GM21390 (cell line): Measurements from ENCODE around the gene C1GALT1.
A peak's percentile ranks its signal among the peaks of the same experiment; 100 is the strongest.
"Not testable (repeated sequence)": the region's sequence is repeated elsewhere in the genome, so short reads cannot be mapped to it uniquely, and the experiment has no call there.

Experiments
- ATAC-seq: cut with Tn5 transposase; IDR thresholded peaks from one replicate; pipeline ENCODE4 v1.9.1; 2021; ENCODE audit not compliant: unreplicated experiment

C1GALT1 gene

DNA sequence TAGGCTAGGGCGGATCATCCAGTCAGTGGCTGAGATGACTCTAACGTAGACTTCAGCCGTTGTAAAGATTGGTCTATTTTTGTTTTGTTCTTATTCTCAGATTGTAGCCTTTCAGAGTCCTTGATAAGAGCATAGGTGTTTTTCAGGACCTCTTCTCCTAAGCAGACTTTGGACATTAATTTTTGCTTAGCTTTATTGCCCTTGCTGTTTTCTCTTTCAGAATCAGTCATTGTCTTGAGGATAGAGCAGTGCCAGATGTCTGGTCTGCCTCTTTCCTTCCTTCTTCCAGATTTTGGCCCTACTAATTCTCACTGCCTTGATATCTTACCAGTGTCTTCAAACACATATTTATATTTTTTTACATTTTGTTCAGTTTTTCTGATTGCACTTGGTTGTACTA is 49.5 kb downstream of the C1GALT1 start:
- ATAC-seq = no peak

DNA sequence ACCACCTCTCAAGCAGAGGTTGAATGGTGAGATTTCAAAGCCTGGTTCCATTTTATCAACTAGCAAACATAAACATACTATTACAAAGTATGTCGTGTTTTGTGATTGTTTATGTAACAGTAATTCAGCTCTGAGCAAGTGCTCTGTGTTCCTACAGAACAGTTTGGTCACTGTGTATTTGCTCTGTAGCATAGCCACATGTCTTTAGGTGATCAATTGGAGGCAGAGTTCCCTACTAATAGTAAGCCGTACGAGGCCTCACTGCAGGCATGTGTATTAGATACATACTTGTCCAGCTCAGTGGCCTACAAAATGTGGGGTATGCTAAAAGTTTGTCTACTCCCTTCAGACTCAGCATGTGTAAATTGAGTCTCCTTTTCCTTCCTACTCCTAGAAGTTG is 53.0 kb downstream of the C1GALT1 start:
- no peak for ATAC-seq

DNA sequence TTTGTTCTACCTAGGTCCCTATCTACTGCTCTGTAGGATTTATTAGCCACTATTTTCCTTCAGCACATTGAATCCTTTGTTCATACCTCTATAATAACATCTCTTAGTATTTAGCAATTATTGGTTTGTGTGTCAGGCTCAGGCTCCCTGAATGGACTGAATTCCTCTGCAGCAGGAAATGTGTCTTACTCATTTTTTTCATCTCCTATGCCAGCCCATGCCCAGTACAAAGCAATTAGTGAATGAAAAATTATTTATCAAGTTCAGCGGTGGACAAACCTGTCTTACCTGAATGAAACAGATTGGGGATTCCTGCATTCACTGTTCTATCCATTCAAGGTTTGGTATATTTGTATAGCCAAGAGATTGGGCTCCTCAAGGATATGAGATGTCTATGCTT is 53.7 kb downstream of the C1GALT1 start:
- no peak for ATAC-seq

DNA sequence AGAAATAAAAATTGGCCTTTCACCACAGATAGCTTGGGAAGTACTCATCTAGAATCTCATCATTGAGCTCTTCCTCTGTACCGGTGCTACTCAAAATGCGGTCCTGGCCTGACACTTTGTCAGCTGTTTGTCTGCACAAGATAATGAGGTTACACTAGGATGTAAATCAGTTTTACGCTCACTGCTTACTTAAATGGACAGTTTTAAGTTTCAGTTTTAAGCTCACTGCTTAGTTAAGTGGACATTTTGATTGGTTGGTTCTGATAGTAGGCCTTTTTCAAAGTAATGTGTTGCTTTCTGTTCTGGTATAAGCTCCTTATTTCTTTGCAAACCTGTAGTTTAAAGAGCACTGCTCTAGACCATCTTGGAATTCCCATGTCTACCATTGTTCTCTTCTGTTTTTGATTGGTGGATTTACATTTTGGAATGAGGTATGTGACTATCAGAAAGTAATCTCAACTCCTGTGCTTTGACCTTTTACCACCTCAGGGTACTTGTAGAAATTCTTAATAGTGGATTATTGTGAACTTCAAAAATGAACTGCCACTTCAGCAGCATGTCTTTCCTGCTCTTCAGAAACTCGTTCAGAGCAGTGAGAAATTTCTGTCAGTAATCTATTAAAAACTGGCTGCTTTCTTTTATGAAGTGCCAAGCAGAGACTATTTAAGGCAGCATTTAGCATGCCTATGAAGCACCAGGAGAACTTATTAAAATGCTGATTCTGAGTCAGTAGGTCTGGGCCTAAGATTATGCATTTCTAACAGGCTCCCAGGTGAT is 55.0 kb downstream of the C1GALT1 start:
- ATAC-seq = no peak

DNA sequence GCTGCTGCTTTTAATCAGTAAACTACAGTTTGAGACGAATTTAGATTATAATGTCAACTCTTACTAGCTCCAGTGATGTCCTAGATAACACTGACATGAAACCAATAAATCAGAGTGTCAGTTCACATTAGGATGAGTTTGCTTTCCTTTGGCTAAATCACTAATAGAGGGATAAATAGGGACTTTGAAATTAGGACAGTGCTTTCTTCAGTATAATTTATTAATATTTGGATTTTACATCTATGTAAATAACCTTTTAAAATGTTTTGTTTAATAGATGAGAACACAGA is 55.6 kb downstream of the C1GALT1 start:
- ATAC-seq = no peak

DNA sequence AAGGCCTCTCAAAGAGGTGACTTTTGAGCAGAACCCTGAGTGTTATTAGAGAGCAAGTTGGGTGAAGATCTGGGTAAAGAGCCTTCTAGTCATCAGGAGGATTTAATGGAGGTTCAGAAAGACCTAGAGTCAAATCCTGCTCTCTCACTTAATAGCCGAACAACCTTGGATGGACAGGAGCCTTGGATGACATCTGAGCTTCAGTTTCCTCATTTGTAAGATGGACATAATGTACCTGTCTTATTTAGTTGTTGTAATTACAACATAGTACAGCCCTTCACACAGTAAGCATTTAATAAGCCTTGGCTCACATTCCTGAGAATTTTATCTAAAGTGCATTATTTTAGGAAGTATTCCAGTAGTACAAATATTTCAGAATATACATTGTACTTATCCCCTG is 57.0 kb downstream of the C1GALT1 start:
- ATAC-seq = no peak

DNA sequence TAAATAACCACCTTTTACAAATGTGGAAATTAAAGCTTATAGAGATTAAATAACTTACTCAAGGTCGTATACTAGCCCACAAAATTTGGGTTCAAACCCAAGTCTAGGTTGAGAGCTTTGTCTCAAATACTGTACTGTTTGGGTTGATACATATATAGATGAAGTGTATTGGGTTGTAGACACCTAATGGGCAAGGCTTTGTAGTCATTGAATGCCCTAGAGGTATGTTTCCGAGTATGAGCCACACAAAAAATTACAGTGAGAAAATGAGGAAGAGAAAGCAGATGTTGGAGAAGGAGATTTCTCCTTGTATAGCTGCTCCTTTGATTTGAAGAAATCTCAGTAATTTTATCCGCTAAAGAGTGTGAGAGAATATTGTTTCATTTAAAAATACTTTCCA is 60.6 kb downstream of the C1GALT1 start:
- ATAC-seq = no peak

DNA sequence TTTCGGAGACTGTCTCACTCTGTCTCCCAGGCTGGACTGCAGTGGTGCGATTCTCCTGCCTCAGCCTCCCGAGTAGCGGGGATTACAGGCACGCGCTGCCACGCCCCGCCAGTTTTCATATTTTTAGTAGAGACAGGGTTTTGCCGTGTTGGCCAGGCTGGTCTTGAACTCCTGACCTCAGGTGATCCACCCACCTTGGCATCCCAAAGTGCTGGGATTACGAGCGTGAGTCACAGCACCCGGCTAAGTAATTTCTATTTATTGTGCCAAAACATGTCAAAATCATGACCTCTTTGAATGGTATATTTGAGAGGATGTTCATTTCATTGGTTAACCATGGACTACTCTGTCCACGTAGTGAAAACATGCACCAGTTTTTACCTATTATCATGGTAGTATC is 62.9 kb downstream of the C1GALT1 start:
- not testable (repeated sequence) for ATAC-seq

DNA sequence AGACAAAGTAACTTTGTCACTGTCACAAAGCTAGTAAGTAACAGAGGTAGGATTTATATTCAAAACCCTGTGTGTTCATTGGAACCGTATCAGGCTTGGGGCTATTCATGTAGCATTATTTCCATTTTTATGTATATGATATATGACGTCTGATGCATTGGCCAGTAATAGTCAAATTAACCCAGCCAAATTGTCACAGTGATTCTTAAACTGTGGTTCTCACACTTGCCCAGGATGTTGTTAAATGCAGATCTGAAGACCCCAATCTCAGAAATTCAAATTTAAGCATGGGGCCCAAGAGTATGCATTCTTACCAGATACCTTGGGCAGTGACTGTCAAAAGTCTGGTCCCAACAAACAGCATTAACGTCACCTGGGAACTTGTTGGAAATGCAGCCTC is 63.9 kb downstream of the C1GALT1 start:
- no peak for ATAC-seq

DNA sequence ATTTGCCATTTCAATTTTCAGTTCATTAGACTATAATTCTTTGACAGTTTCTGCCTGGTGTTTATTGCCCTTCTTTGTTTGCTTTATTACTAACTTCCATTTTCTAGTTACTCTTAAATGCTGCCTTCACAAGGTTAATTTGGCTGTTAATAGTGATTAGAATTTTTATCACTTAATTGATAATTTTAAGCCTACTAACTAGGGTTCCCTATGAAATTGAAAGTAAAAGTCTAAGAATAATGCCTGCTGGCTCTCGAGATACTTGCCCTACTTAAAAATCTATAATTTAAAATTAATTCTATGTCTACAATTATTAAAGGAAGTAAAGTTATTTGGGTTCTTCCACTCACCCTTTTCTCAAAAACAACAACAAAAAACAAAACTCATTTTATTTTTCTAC is 65.3 kb downstream of the C1GALT1 start:
- no peak for ATAC-seq

DNA sequence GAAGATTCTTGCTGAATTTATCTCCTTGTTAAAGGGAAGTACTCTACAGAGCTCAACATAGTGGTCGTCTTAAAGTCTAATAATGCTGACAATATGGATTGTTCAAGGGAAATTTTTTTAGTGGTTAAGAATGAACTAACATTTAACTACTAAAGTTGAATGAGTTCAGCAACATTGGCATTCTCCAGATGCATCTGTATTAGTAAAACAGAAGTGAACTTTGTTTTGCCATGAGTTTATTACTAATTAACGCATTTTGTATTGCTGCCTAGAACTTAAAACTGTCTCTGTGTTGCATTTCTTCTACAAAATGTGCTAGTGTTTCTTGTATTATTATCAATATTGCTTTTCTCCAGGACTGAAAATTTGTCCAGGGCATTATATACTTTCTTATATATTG is 67.5 kb downstream of the C1GALT1 start:
- ATAC-seq = no peak

DNA sequence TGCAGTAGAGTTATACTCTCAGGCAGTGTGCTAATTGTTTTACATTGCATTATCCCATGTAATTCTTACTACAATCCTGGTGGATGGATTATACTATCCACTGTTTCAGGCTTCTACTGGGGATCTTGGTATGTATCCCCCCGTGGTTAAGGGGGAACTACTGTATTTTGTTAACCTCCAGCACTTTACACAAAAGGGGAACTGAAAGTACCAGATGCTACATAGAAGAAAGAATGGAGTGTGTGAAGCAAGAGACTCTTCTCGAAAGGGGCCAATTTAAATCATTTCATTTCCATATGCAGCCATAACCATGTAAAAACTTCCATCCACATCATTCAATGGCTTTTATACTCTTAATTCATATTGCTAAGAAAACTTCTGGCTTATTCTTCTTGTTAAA is 69.4 kb downstream of the C1GALT1 start:
- peak; percentile 97 for ATAC-seq

DNA sequence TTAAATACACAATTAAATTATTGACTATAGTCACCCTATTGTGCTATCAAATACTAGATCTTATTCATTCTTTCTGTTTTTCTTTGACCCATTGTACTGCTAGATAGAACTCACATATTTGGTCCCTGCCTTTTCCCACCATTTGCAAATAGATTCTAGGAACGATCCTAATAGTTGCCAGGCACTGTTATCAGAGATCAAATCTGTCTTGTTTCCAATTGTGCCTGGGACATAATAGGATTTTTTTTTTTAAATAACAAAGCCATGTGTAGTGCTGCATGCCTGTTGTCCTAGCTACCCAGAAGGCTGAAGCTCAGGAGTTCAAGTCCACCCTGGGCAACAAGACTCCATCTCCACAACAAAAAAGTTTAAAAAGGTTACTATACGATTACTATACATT is 72.0 kb downstream of the C1GALT1 start:
- ATAC-seq = no peak

DNA sequence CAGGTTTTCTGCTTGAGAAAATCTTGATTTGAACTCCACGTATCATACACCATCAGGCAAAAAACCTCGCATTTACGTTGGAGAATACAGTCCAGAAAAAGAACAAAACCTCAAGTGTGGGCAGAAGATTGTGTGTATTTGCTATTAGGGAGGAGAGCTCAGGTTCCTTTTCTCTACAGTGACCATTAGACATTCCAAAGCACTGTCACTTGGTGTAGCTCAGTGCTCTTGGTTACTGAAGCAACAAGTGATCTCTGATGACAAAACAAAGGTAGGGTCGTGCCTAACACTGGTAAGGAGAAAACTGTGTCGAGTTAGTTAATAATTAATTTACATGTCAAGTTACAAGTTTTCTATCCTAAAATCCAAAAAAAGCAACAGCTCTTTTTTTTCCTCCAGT is 72.6 kb downstream of the C1GALT1 start:
- ATAC-seq = no peak

DNA sequence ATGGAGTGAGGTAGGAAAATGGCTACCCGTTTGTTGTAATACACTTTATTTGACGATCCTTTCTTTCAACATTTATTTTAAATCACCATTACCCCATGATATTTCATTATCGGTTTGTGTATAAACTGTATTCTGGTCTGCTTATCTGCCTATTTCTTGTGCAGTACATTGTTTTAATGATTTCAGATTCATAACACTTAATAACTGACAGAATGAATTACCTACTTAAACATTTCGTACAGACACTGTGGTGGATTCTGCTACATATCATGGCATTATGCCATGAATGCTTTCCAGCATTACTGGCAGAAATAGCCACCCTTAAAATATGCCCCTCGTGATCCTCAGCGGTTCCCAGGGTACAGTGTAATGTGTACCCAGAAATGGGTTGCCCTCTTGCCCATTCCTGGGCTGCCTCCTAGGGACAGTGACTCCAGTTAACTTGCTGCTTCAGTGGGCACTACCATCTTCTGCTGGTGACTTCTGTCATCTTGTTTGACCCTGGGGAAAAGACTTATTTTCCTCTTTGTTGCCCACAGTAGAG is 74.5 kb downstream of the C1GALT1 start:
- ATAC-seq = no peak

DNA sequence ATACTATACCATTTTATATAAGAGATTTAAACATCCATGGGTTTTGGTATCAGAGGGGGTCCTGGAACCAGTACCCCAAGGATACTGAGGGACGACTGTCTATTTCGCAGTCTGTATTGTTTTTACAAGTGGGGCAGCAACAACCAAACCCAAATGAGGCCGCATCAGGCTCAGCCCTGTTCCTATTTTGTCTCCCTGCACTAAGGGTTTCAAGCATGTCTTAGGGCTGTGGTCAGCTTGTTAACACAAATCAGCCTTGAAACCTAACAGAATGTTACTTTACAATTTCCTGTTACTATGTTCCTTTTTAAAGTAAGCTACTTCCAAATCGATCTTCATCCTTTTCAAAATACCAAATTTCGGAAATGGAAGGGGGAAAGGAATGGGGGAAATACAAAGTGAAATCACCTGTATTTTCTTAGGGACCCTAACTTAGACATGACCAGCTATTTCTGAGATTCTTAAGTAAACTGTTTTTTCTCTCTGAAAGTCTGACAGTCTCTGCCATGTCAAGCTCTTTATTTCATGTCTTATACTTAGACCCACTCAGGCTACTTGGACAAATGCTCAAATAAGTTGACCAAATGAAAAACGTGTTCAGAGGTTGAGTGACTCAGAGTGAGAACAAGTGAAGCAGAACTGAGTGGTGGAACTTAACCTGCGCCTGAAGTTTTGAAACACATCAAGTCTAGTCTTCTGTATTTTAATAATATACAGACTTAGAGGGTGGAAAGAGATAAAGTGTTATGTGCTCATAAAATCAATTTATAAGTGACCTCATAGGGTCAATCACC is 75.8 kb downstream of the C1GALT1 start:
- ATAC-seq = peak; percentile 88

DNA sequence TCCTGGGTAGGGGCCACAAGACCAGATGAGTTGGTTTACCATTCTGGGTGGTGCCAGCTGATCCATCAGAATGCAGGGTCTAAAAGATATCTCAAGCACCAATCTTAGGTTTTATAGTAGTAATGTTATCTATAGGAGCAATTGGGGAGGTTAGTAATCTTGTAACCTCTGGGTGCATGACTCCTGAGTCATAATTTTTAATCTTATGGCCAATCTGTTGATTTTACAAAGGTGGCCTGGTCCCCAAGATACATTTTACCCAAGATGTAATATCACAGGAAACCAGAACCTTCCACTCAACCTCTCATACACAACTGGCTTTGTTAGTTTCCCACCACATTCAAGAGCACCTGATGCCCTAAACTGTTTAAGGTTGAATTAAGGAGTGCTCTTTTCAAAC is 79.5 kb downstream of the C1GALT1 start:
- ATAC-seq = no peak

DNA sequence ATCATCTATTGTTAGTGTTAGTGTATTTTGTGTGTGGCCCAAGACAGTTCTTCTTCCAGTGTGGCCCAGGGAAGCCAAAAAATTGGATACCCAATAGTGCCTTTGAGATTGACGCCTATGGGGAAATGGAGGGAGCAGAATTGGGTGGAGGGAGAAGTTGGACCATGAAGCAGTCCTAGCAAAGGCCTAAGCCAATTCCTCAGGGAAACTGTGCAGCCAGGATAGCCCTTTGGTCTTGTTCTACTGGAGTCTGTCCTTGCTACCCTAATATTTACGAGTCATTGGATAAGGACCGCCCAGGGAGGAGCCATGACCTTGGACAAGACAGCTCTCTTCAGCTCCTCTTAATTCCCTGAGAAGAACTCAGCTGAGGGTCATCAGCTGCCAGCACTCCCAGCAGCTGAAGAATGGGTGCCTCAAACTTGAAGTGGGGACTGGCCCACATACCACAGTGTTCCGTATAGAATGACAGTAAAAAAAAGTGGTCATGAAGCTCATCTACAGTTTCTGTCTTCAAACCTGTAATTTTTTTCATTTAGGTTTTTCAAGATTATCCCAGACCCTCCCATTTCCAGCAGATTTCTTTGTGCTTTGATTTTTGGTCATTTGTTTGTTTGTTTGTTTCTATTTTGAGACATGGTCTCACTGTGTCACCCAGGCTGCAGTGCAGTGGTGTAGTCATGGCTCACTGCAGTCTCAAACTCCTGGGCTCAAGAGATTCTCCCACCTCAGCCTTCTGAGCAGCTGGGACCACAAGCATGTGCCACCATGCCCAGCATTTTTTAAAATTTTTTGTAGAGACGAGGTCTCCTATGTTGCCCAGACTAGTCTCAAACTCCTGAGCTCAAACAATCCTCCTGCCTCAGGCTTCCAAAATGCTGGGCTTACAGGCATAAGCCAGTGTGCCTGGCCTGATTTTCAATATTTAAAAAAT is 81.2 kb downstream of the C1GALT1 start:
- ATAC-seq = no peak

DNA sequence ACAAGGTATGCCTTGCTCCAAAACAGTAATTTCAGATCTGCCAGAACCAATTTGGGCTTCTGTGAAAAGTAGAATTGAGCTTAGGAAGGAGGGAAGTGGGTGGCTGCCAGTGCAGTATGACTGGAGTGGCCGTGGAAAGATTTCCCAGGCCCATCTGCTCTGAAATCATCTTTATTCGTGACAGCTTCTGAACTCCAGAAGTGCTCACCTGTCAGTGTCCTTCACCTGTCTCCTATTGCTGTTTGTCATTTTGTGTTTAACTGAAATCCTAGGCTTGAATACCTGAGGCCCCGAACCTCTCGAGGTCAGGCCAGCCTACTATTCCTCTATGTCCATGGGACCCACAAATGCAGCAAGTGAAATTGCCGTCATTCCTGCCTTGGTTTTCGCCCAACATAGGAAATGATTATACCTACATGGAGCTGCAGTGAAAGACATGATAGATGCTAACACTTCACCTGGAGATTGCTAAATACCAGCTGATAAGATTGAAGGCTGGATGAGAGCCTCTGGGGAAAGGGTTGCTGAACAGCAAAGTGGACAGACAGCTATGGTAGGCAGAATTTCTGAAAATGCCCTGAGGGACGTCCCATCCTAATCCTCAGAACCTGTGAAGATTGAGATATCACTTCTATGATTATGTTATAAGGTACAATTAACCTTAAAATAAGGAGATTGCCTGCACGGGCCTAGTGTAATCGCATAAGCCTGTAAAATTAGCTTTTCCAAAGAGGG is 82.1 kb downstream of the C1GALT1 start:
- no peak for ATAC-seq
